SK-N-MC (cell line): Measurements from ENCODE around the gene PCYT2.

Source experiments
- EZH2 ChIP-seq: fragments of 200-600 bp; sonication (generic); IDR thresholded peaks from one replicate; pipeline ENCODE4 v1.6.1; 2017; ENCODE audit warnings: antibody characterized with exemption
- POLR2AphosphoS5 ChIP-seq: IDR thresholded peaks from 2 replicates; pipeline ENCODE4 v1.6.1; 2012; ENCODE audit warnings: mild to moderate bottlenecking, low read depth, low read length, borderline replicate concordance

- no peak for TF ChIP-seq EZH2
- no peak for TF ChIP-seq POLR2AphosphoS5
These were observed 12.3 kb downstream of the PCYT2 start for GRCh38 chr17:81898885-81899284.
